HG03097 (cell line): Measurements from ENCODE around the gene N4BP3.
"Not testable (repeated sequence)": the region's sequence is repeated elsewhere in the genome, so short reads cannot be mapped to it uniquely, and the experiment has no call there.

Experiments used
- ATAC-seq: cut with Tn5 transposase; IDR thresholded peaks from one replicate; pipeline ENCODE4 v1.9.1; 2021; ENCODE audit not compliant: unreplicated experiment, low FRiP score

The N4BP3 gene

GRCh38 chr5:178121391-178122276, 8.3 kb downstream of the N4BP3 start:
- ATAC-seq: no peak

GRCh38 chr5:178122346-178122745, 9.0 kb downstream of the N4BP3 start:
- no peak for ATAC-seq

GRCh38 chr5:178123094-178123965, 10.0 kb downstream of the N4BP3 start:
- ATAC-seq: no peak

- ATAC-seq: no peak
These were observed 10.9 kb downstream of the N4BP3 start for GRCh38 chr5:178123966-178124925.

- no peak for ATAC-seq
These were observed 12.0 kb downstream of the N4BP3 start for GRCh38 chr5:178125253-178125906.

- no peak for ATAC-seq
These were observed 13.2 kb downstream of the N4BP3 start for GRCh38 chr5:178126556-178126955.

GRCh38 chr5:178127300-178128009, 14.1 kb downstream of the N4BP3 start:
- not testable (repeated sequence) for ATAC-seq

GRCh38 chr5:178129296-178129695, 16.0 kb downstream of the N4BP3 start:
- no peak for ATAC-seq

GRCh38 chr5:178130234-178130575, 16.9 kb downstream of the N4BP3 start:
- ATAC-seq: not testable (repeated sequence)

- ATAC-seq: peak; percentile 85
These were observed 17.5 kb downstream of the N4BP3 start, which contains the start of gene RMND5B for GRCh38 chr5:178130576-178131445. Gene RMND5B, plus strand, starts transcription at chr5:178131014. Its CDS starts 7,106 bp downstream, at chr5:178138120.

- no peak for ATAC-seq
These were observed 18.2 kb downstream of the N4BP3 start for GRCh38 chr5:178131446-178131996.

GRCh38 chr5:178136990-178137389, 23.7 kb downstream of the N4BP3 start:
- ATAC-seq: no peak

- ATAC-seq: no peak
These were observed 24.7 kb downstream of the N4BP3 start for GRCh38 chr5:178137991-178138390.

GRCh38 chr5:178141550-178141949, 28.2 kb downstream of the N4BP3 start:
- no peak for ATAC-seq

GRCh38 chr5:178142642-178143041, 29.3 kb downstream of the N4BP3 start:
- ATAC-seq: no peak

- no peak for ATAC-seq
These were observed 29.9 kb downstream of the N4BP3 start for GRCh38 chr5:178143246-178143645.

GRCh38 chr5:178143901-178144300, 30.6 kb downstream of the N4BP3 start:
- no peak for ATAC-seq
